Parathyroid adenoma (tissue), 2 donors: ENCODE measurements around the gene CCL8.

Source experiments
- H2AFZ ChIP-seq: fragments of 300-600 bp; sonication (generic); one replicate; pipeline ENCODE4 v1.7.0; 2017; ENCODE audit warnings: antibody characterized with exemption, mild to moderate bottlenecking
- H3K27ac ChIP-seq: fragments of 300-600 bp; sonication (generic); one replicate; pipeline ENCODE4 v1.7.0; 2017
- H3K27me3 ChIP-seq: fragments of 300-600 bp; sonication (generic); one replicate; pipeline ENCODE4 v1.7.0; 2017; ENCODE audit warnings: low read length; ENCODE audit not compliant: control insufficient read depth, insufficient read depth
- H3K36me3 ChIP-seq: fragments of 300-600 bp; sonication (generic); one replicate; pipeline ENCODE4 v1.7.0; 2017; ENCODE audit warnings: low read length; ENCODE audit not compliant: control insufficient read depth, insufficient read depth
- H3K4me1 ChIP-seq: fragments of 300-600 bp; sonication (generic); one replicate; pipeline ENCODE4 v1.7.0; 2017; ENCODE audit warnings: control low read depth
- H3K4me2 ChIP-seq: fragments of 300-600 bp; sonication (generic); one replicate; pipeline ENCODE4 v1.7.0; 2017; ENCODE audit warnings: low read length
- H3K4me3 ChIP-seq: fragments of 300-600 bp; sonication (generic); one replicate; pipeline ENCODE4 v1.7.0; 2017; ENCODE audit warnings: low read depth, low read length
- H3K79me2 ChIP-seq: fragments of 300-600 bp; sonication (generic); one replicate; pipeline ENCODE4 v1.7.0; 2017; ENCODE audit warnings: control low read depth
- H3K9ac ChIP-seq: fragments of 300-600 bp; sonication (generic); one replicate; pipeline ENCODE4 v1.7.0; 2017; ENCODE audit warnings: mild to moderate bottlenecking
- H3K9me3 ChIP-seq: fragments of 300-600 bp; sonication (generic); one replicate; pipeline ENCODE4 v1.7.0; 2017; ENCODE audit warnings: low read length; ENCODE audit not compliant: control insufficient read depth
- TF ChIP-seq, protein P1 (sequence below): fragments of 300-600 bp; sonication (generic); IDR thresholded peaks from one replicate; pipeline ENCODE4 v1.7.0; 2017; ENCODE audit warnings: antibody characterized with exemption, mild to moderate bottlenecking
- donor health status: primary hyperparathyroidism.

Gene CCL8

DNA sequence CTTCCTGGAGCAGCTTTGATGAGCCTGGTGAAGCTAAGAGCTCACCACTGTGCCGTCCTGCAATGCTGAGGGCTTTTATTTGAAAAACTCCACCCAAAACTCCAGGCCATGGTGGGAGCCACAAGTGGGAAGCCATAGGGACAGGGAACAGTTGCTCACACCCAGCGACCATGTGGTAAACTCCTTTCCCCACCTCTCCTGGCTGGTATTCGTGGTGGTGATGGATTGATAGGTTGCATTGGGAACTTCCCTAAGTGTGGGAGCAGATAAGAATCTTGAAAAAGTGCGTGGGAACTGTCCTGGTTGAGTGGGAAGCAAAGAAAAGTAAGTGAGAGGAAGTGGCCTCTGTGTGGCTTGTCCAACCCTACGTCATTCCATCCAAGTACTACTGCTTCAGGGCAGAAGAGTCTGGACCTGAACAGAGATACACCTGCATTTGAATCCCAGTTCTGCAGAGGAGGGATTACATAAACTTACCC lies 44.0 kb downstream of the CCL8 start, which contains the start of gene CCL1:
Gene CCL1, minus strand, starts transcription at position 51 of the 479 bp plus-strand sequence. CDS start 72 bp downstream, outside the sequence.
- H3K9ac ChIP-seq = no peak within 1 kb of the TSS
- no peak within 1 kb of the TSS for H3K4me3 ChIP-seq
- H3K9me3 ChIP-seq = no peaks in the 10 kb centered on the region
- H3K79me2 ChIP-seq = no peaks in the 10 kb centered on the region
- no peak within 1 kb of the TSS for H3K27ac ChIP-seq
- no peaks in the 10 kb centered on the region for H3K4me1 ChIP-seq
- H2AFZ ChIP-seq = no peak within 1 kb of the TSS
- H3K27me3 ChIP-seq = no peaks in the 10 kb centered on the region
- H3K36me3 ChIP-seq = no peaks in the 10 kb centered on the region
- no peak within 1 kb of the TSS for H3K4me2 ChIP-seq
- TF ChIP-seq, protein P1, sequence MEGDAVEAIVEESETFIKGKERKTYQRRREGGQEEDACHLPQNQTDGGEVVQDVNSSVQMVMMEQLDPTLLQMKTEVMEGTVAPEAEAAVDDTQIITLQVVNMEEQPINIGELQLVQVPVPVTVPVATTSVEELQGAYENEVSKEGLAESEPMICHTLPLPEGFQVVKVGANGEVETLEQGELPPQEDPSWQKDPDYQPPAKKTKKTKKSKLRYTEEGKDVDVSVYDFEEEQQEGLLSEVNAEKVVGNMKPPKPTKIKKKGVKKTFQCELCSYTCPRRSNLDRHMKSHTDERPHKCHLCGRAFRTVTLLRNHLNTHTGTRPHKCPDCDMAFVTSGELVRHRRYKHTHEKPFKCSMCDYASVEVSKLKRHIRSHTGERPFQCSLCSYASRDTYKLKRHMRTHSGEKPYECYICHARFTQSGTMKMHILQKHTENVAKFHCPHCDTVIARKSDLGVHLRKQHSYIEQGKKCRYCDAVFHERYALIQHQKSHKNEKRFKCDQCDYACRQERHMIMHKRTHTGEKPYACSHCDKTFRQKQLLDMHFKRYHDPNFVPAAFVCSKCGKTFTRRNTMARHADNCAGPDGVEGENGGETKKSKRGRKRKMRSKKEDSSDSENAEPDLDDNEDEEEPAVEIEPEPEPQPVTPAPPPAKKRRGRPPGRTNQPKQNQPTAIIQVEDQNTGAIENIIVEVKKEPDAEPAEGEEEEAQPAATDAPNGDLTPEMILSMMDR = no peak

DNA sequence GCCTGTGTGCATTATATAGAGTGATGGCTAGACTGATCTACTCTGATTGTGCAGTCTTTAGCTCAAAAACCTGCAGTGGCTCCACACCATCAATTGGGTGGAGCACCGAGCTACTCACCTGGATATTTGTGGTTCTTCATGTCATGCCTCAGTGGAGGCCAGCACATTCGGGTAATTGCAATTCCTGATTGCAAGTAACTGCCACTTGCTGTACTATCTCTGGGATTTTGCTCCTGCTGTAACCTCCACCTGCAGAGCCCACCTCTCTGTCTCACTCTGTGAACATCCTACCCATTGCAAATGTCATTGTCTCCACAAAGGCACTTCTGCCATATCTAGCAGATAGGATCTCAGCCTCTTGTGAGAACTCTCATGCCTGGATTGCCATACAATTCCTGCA lies 45.5 kb downstream of the CCL8 start:
- H3K27ac ChIP-seq = no peak overlapping the region
- no peak overlapping the region for H3K9ac ChIP-seq
- H3K4me1 ChIP-seq = no peaks in the 10 kb centered on the region
- H3K9me3 ChIP-seq = no peaks in the 10 kb centered on the region
- H3K4me2 ChIP-seq = no peak overlapping the region
- H3K79me2 ChIP-seq = no peaks in the 10 kb centered on the region
- H3K27me3 ChIP-seq = no peaks in the 10 kb centered on the region
- no peaks in the 10 kb centered on the region for H3K36me3 ChIP-seq
- no peak overlapping the region for H2AFZ ChIP-seq
- H3K4me3 ChIP-seq = no peak overlapping the region
- TF ChIP-seq, protein P1 = no peak

DNA sequence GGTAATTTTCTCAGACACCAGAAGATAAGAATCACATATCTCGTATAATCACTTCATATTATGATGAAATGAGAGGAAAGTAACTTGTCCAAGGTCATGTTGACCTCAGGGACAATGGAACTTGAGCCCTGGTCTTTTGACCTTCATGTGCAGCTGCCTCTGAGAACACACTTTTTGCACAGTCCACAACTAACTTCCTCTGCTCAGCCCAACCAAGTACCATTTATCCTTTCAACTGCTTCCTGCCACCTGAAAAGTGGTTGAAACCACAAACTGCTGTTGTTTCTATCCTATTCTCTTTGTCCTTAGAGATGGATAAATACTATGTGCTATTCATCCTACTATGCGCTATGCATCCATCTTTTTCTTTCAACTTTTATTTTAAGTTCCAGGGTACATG lies 46.1 kb downstream of the CCL8 start:
- Histone ChIP-seq H3K27ac (no peak overlapping the region), H3K27me3 (no peaks in the 10 kb centered on the region)
- TF ChIP-seq, protein P1 = no peak

DNA sequence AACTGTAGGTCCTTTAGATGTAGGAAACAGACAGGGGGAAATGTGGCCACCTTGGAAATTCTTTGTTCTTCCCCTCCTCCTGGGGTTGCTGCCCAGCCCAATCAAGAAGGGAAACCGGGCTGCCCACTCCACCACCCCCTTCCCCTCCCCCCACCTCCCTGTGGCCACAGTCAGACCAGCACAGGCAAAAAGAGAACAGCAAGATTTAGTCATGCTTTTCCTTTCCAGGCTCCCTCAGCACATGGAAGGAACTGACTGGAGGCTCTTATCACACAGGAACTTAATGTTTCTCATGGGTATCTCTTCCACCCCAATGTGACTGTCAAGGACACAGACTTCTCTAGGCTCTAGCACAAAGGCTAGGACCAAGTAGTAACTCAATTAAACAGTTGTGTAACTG lies 46.8 kb downstream of the CCL8 start:
- Histone ChIP-seq H3K27me3 (no peaks in the 10 kb centered on the region), H3K4me3 (no peak overlapping the region), H3K36me3 (no peaks in the 10 kb centered on the region)

More for the DNA sequence above, 46.1 kb downstream of the CCL8 start:
- Histone ChIP-seq H3K79me2 (no peaks in the 10 kb centered on the region), H3K4me3 (no peak overlapping the region), H3K9me3 (no peaks in the 10 kb centered on the region), H3K4me2 (no peak overlapping the region), H3K4me1 (no peaks in the 10 kb centered on the region), H3K9ac (no peak overlapping the region), H3K36me3 (no peaks in the 10 kb centered on the region), H2AFZ (no peak overlapping the region)

More for the DNA sequence above, 46.8 kb downstream of the CCL8 start:
- Histone ChIP-seq H3K27ac (no peak overlapping the region), H3K9ac (no peak overlapping the region), H3K9me3 (no peaks in the 10 kb centered on the region), H3K4me1 (no peaks in the 10 kb centered on the region), H3K4me2 (no peak overlapping the region), H2AFZ (no peak overlapping the region), H3K79me2 (no peaks in the 10 kb centered on the region)
- TF ChIP-seq, protein P1 = no peak
